NCI-H748 (cell line): Measurements from ENCODE around the gene PRPF19.

Source experiments
- DNase-seq: peaks from one replicate; lab custom pipeline; 2025; ENCODE audit not compliant: unreplicated experiment; lab: John Stamatoyannopoulos, UW

Gene PRPF19

GRCh38 chr11:60938500-60938899 lies 32.1 kb upstream of the PRPF19 start:
- DNase-seq: no peak

- no peak for DNase-seq
Measured at GRCh38 chr11:60937811-60938210, 31.4 kb upstream of the PRPF19 start.

- DNase-seq: no peak
Measured at GRCh38 chr11:60937144-60937527, 30.8 kb upstream of the PRPF19 start.

GRCh38 chr11:60936467-60937143 lies 30.2 kb upstream of the PRPF19 start:
- DNase-seq: no peak

GRCh38 chr11:60935676-60936442 lies 29.5 kb upstream of the PRPF19 start:
- DNase-seq: no peak

GRCh38 chr11:60934790-60935605 lies 28.6 kb upstream of the PRPF19 start:
- no peak for DNase-seq

- no peak for DNase-seq
Measured at GRCh38 chr11:60934124-60934789, 27.9 kb upstream of the PRPF19 start.

- DNase-seq: no peak
Measured at GRCh38 chr11:60933416-60934123, 27.2 kb upstream of the PRPF19 start.

- no peak for DNase-seq
Measured at GRCh38 chr11:60932605-60933356, 26.4 kb upstream of the PRPF19 start.

GRCh38 chr11:60931917-60932316 lies 25.5 kb upstream of the PRPF19 start:
- DNase-seq: no peak

GRCh38 chr11:60930394-60930793 lies 24.0 kb upstream of the PRPF19 start:
- no peak for DNase-seq

GRCh38 chr11:60929764-60930163 lies 23.4 kb upstream of the PRPF19 start:
- DNase-seq: no peak

GRCh38 chr11:60928563-60929001 lies 22.2 kb upstream of the PRPF19 start:
- DNase-seq: no peak

GRCh38 chr11:60927600-60927999 lies 21.2 kb upstream of the PRPF19 start:
- no peak for DNase-seq

- DNase-seq: no peak
Measured at GRCh38 chr11:60927061-60927592, 20.7 kb upstream of the PRPF19 start.

- DNase-seq: no peak
Measured at GRCh38 chr11:60926500-60926899, 20.1 kb upstream of the PRPF19 start.

- no peak for DNase-seq
Measured at GRCh38 chr11:60925868-60926267, 19.5 kb upstream of the PRPF19 start.

GRCh38 chr11:60924906-60925853 lies 18.8 kb upstream of the PRPF19 start:
- peak; percentile 39 for DNase-seq
